ENCODE results near the gene ZNF529.
"Not testable (repeated sequence)": the region's sequence is repeated elsewhere in the genome, so short reads cannot be mapped to it uniquely, and the experiment has no call there.

ZNF529 gene

DNA sequence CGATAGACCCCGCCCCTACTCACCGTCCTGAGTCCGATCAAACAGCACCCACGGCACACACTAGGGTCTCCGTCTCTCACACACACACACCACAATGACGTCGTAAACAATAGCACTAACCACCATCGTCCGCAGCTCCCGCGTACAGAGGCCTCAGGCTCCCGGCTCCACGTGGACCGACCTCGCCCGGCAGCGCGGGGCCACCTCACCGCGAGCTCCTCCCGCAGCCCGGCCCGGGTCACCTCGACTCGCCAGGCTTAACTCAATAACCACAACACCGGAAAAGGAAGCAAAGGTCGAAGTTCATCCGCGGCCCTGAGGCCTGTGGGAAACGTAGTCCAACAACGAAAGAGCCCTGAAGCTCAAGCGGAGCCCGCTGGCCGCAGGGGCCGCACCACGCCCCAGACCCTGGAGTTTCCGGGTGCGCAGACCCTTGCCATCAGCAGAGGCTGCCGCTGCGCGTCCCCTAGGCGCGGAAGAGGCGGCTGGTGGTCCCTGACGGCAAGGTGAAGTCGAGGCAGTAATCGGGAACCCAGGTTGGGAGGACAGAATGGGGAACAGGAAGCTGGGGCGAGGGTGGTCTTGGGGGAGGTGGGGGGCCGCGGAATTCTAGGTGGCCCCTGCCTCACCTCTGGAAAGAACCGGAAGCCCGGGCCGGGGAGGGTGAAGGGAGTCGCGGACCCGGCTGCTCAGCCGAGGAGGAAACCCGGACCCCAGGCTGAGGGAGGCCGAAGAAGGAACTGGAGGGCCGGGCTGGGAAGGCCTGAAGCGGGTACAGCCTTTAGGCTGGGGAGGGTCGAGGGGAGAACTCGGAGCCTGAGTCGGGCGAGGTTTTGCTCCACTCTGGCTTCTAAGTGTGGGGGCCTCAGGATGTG is at the start of gene ZNF529:
Gene ZNF529 (minus strand): TSS at position 273 of the 875 bp plus-strand sequence. CDS start 946 bp downstream, outside the sequence.
- peak; percentile 88 for DNase-seq

DNA sequence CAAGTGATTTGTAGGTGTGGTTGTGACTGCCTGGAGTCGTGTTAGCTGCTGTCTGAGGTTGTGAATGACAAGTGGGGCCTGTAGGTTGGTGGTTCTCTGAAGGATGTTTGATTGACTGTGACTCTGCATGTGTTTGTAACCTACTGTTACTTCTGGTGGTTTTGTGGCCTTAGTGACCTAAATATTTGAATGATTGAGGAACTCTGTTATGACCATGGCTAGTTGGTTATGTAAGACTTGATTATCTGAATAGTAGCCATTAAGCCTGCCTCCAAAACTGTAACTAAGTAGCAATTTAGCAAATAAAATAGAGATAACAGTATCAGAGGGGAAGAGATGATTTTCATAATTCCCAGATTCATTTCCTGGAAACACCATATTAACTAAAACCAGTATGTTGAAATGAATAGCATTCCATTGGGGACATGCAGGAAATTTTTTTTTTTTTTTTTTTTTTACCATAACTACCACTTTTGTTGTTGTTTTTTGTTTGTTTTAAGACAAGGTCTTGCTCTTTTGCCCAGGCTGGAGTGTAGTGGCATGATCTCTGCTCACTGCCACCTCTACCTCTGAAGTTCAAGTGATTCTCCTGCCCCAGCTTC is 32.9 kb upstream of the ZNF529 start:
- no peak for DNase-seq

DNA sequence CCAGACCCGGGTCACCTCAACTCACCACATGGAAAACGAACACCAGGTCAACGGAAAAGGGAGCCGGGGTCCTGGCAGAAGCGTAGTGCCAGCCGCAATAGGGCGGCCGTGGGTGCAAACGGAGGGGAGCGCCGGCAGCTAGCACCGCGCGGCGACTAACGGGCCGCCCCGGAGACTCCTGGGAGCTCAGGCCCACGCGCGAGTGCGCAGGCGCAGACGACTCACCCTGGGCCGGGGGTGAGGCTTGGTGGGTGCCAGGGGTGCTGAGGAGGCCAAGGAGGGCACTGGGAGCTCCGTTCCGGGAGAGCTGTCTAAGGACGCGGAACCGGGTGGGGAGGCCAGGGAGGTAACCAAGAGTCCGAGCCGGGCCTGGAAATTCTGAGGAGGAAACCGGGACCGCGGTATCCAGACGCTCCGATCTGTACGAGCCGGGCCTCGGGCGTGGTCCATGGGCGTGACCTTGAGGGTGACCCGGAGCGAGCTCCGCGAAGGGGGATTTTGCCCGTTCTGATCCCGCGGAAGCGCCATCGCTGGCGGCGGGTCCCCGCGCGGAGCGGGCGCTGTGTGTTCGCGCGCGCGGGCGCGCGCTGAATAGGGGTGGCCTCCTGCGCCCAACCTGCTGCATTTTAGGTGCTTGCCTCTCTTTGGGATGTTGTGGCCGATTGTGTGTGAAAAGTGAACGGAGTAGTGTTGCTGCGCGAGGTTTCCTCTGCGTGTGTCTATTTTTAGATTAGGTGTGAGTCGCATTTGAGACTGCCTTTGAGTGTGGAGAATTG is 32.2 kb upstream of the ZNF529 start, which contains the start of gene ZNF382:
Gene ZNF382 (plus strand): TSS at position 213 of the 776 bp plus-strand sequence. CDS start 4,602 bp downstream, outside the sequence.
- peak; percentile 51 for DNase-seq

DNA sequence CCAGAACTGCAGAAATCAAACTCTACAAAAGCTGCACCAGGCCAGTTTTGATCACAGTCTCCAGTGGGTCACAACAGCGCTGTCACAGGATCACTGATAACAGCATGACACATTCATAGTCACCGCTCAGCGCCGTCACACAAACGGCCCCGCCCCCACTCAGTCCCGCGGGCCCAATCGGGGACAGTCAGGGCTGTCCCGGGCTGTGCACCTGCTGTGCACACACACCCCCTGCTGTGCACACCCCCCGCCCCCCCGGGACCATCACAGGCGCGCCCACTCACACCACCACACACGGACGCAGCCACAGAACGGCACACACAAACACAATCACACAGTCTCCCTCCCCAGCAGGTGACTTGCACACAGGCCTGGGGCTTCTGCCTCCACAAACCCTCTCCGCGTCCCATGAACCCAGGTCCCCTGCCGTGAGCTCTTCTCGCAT is 31.6 kb upstream of the ZNF529 start:
- DNase-seq, result peak; percentile 15

DNA sequence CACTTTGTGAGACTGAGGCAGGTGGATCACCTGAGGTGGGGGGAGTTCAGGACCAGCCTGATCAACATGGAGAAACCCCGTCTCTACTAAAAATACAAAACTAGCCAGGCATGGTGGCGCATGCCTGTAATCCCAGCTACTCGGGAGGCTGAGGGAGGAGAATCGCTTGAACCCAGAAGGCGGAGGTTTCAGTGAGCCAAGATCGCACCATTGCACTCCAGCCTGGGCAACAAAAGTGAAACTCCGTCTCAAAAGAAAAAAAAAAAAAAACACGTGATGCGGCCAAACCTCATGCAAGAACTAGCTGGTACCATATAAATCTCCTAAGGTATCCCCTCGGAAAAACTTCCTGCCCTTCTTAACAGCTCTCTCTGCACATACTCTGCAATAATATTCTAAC is 29.6 kb upstream of the ZNF529 start:
- DNase-seq, result not testable (repeated sequence)

DNA sequence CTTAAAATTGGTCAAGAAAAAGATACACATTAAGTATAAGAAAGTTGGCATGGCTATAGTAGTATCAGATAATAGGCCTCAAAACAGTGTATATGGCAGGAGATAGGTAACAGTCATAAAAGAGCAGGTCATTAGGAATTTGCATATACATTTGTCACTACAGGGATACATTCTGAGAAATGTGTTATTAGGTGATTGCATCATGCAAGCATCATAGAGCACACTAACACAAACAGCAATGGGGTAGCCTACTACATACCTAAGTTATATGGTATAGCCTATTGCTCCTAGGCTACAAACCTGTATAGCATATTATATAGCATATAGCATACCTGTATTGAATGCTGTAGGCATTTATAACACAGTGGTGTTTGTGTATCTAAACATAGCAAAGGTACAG is 6.2 kb upstream of the ZNF529 start:
- no peak for DNase-seq

DNA sequence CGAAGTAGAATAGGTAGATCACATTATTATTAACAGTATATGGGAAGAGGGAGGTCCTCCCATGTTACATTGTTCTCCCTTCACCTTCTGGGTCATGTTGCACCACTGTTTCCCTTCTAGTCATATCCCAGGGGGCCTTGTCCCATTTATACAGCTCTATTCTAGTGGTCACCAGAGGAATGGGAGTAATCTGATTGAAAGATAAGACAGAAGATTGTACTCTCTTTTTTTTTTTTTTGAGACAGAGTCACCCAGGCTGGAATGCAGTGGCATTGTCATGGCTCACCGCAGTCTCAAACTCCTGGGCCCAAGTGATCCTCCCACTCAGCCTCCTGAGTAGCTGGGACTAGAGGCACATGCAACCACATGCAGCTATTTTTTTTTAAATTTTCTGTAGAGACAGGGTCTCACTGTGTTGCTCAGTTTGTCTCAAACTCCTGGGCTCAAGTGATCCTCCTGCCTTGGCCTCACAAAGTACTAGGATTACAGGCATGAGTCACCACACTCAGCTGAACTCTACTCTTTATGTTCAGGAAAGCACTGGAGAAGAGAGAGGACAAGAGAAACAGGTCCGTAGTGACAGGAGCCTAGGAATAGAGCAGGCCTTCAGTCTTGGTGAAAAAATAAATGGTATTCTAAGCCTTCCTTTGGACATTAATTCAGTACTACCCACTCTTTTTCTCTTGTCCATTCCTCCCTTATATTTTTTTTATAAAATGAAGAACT is 4.3 kb upstream of the ZNF529 start:
- DNase-seq, result no peak

DNA sequence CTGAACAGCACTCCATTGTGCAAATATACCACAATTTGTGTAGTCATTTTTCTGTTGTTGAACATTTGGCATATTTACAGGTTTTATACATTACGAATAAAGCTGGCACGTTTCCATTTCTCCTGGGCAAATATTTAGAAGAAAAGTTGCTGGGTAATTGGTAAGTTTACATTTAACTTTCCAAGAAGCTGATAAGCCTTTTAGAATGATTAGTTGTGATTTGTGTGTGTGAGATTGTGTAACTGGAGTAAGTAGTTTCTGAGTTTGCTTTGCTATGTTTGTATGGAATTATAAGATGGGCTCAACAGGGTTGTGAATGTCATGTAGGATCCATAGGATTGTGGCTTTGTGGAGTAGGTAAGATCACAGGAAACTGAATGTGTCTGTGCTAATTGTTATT is 1.6 kb upstream of the ZNF529 start:
- no peak for DNase-seq

DNA sequence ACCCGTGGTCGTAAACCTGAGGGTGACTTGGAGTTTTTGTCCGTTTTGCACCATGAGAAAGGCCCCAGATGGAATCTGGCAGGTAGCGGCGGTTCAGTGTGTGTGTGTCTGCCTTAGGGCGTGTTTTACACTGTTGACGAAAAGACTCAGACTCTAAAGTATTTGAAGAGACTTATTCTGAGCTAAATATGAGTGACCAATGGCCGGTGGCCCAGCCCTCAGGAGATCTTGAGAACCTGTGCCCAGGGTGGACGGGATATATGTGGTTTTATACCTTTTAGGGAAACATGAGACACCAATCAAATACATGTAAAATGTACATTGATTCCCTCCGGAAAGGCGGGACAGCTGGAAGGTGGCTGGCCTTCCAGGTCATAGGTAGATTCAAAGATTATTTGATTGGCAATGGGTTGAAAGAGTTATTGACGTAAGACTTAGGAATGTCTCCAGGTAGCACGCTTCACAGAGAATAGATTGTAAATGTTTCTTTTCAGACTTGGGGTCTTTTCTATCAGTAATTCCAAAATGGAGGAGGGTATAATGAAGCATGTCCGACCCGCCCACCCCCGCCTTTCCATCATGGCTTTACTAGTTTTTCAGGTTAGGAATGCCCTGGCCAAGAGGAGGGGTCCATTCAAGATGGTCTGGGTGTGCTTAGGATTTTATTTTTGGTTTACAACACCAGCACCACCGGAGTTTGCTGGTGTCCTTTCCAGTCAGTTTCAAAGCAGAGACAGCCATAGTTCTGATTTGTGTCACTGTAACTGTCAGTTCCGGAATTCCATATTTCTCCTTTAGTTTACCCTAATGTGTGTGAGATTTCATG is 1.0 kb upstream of the ZNF529 start:
- DNase-seq, result no peak

DNA sequence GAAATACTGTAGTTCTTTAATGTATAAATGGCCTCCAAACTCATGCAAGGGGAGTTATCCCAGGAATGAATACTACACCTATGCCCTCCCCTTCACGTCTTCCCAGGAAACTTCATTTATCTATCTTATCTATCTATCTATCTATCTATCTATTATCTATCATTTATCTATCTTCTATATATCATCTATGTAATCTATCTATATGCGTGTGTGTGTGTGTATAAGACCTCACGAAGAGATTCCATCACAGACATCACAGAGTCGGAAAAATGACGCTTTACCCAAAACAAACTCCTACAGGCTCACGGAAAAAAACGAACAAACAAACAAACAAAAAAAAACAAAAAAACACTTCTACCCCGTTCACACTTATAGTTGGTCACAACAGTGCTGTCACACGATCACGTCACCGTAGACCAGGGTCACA is 486 bp downstream of the ZNF529 start:
- DNase-seq, result no peak

DNA sequence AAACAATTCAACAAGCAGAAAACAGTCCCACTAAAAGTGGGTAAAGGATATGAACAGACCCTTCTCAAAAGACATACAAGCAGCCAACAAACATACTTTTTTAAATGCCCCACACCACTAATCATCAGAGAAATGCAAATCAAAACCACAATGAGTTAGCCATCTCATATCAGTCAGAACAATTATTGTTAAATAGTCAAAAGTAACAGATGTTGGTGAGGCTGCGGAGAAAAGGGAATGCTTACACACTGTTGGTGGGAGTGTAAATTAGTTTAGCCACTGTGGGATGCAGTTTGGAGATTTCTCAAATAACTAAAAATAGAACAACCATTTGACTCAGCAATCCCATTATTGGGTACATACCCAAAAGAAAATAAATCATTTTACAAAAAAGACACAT is 8.7 kb downstream of the ZNF529 start:
- DNase-seq, result no peak

DNA sequence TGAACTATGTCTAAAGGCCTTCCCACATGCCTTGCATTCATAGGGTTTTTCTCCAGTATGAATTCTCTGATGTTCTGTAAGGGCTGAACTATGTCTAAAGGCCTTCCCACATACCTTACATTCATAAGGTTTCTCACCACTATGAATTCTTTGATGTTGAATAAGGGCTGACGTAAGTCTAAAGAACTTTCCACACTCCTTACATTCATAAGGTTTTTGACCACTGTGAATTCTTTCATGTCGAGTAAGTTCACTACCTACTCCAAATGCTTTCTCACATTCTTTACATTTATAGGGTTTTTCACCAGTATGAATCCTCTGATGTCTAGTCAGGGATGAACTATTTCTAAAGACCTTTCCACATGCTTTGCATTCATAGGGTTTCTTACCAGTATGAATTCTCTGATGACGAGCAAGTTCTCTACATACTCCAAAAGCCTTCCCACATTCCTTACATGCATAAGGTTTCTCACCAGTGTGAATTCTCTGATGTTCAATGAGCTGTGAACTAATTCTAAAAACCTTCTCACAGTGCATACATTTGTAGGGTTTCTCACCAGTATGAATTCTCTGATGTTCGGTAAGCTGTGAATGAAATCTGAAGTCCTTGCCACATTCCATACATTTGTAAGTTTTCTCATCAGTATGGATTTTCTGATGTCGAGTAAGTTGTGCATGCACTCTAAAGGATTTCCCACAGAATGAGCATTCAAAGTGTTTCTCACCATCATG is 25.9 kb downstream of the ZNF529 start:
- no peak for DNase-seq

DNA sequence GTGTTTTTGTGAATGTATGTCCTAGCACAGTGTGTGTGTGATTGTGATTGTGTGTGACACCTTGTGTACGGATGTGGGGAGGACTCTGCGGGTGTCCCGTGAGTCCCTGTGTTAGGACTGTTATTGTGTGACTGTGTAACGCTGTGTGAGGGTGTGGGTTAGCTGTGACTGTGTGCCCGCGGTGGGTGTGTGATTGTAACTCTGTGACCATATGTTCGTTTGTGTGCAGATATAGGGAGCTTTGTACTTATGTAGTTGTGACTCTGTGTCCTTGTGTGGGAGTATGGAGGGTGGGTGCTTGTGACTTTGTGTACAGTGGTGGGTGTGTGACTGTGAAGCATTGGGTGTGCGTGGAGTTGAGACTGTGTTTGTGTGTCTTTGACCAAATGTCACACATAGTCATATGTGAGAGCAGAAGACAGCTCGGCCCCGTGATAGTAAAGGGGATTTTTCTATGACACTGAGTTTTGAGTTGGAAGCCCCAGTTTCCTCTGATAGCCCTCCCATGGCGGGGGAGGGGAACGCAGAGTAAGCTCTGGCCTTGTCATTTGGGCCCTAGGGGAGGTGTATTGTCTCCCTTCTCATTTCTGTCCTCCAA is 44.1 kb downstream of the ZNF529 start:
- DNase-seq, result no peak

DNA sequence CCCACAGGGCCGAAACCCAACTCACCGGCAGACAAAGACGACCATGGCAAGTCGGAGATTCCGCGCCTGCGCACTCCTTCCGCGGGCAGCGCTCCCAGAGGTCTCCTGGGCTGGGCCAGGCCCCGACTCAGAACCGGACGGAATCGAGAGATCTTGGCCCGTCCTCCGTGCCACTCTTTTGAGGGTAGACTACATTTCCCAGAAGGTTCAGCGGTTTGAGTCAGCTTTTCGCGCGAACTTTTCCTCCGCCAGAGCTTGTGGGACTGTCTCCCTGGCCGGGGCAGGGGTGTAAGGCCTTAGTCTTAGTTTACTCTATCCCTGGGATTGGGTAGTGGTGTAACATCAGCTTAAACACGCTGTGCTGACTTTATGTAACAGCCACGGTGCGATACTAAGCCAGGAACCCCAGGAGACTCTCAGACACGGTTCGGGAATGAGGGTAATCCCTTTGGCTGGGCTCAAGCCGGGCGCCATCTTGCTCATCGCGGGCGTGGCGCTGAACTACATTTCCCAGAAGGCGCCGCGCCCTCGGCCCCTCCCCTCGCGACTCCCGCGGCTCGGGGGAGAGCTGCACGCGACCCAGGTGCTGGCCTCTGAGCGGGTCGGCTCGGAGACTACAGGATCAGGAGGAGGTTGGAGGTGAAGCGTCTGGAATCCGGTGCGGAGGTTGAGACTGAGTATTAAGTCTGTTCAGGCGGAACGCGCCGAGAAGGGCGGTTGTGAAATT is 44.7 kb downstream of the ZNF529 start, which contains the start of gene ZNF260:
Gene ZNF260 (minus strand): TSS at position 78 of the 727 bp plus-strand sequence. CDS start 13,033 bp downstream, outside the sequence.
- peak; percentile 95 for DNase-seq

DNA sequence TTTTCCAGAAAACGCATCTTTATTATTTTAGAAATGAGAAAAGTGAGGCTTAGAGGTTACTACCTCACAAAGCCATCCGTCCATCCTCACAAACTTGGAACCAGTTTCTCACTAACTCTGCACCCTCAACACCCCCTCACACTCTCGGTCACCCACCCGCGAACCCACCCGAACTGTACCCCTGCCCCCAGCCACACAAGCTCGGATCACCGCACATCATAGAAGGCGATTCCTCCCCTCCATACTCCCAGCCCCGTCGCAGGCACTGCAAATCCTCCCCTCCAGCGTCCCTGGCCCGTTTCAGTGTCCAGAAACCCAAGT is 45.3 kb downstream of the ZNF529 start:
- DNase-seq, result no peak

DNA sequence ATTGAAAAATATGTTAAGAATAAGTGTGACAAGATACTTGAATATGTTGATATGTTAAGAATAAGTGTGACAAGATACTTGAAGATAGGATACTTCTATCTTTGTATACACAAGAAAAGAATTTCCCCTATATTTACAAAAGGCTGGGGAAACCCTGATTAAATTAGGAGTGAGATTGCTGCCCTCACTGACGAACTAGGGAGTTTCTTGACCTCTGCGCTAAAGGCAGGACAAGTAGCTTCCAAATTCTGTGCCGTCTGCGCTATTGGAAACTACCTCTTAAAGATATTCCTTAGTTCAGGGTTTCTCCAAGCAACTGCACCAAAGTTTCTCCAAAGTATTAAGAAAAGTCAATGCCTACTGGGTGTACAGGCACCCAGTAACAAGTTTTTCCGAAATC is 45.8 kb downstream of the ZNF529 start:
- DNase-seq, result peak; percentile 4

DNA sequence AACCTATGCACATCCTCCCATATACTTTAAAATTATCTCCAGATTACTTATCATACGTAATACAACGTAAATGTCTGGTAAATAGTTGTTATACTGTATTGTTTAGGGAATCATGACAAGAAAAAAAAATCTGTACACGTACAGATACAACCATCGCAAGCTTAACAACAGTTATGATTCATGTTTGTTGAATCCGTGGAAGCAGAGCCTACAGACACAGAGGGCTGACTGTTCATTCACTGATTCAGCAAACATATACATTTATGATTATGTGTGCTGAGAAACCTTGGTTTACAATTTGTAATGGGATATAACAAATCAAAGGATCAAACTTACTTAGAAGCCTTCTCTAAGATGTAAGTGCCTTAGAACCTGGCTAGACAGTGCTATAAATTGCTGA is 46.5 kb downstream of the ZNF529 start:
- no peak for DNase-seq

DNA sequence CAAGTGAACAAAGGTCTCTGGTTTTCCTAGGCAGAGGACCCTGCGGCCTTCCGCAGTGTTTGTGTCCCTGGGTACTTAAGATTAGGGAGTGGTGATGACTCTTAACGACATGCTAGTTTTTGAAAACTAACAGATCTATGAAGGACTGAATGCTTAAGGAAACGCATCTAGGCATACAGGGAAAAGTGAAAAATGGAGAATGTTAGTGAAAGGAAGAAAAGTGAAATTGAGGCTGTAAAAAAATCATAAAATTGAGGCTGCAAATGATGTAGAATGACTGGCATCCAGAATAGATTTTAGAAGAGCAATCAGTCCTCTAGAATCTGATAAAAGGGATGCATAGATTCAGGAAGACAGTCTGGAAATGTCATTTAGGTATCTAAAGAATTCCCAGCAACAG is 48.5 kb downstream of the ZNF529 start:
- DNase-seq, result no peak

DNA sequence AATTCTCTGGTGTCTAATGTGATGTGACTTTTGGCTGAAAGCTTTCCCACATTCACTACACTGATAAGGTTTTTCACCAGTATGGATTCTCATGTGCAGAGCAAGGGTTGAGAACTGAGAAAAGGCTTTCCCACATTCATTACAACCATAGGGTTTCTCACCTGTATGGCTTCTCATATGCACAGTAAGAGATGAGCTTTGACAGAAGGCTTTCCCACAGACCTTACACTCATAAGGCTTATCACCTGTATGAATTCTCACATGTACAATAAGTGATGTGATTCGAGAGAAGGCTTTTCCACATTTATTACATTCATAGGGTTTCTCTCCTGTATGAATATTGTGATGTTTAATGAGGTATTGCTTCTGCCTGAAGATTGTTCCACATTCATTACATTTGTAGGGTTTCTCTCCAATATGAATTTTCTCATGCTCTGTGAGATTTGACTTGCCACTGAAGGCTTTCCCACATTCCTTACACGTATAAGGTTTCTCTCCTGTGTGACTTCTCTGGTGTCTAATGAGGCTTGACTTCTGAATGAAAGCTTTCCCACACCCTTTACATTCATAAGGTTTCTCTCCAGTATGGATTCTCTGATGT is 59.0 kb downstream of the ZNF529 start:
- no peak for DNase-seq

All from HCEC 1CT (cell line).